ENCODE measurements around the gene PEX5L.

- TF ChIP-seq CTCF (IDR thresholded peaks at IDR 0.05) (no peak), POLR2A (IDR thresholded peaks at IDR 0.05) (no peak)
Measured at GRCh38 chr3:179964890-179965289, 71.8 kb downstream of the PEX5L start.
